HG03565 (cell line): Measurements from ENCODE around the gene CKLF.

Experiments
- ATAC-seq: cut with Tn5 transposase; IDR thresholded peaks from one replicate; pipeline ENCODE4 v1.9.1; 2021; ENCODE audit warnings: mild to moderate bottlenecking, moderate library complexity; ENCODE audit not compliant: unreplicated experiment

The CKLF gene

GRCh38 chr16:66614161-66614802 lies 61.9 kb downstream of the CKLF start:
- ATAC-seq, result no peak
